Measurements from ENCODE around the gene AGK.

DNA sequence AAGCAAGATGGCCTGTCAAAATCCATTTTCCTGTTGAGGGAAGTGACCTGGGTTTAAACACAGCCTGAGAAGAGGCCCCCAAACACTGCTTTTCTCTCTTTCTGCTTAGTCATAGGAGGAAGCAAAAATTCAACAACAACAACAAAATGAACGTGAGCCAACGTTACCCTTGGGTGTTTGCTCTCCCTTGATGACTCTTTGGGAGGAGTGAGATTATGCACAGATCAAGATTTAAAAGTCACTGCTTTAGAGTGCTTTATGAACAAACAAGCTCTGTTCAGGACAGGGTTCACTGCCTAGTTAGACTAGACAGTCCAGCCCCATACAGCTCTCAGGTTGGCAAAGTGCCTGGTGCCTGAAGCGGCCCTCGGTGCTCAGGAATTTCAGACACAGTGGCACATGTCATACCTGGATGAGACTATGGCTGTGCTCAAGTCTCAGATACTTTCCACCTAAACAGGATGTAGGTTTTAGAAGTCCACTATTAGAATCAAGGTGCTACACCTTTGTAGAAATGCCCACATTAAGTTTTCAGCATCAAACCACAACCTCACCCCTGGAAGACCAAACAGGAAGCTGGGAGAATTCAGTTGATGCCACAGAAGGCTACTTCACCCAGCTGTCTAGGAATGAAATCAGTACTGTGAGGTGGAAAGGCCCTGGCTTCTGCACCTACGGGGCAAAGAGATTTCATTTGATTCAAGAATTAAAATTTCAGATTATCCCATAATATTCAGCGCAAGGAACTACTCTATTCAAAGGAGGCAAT is 112.1 kb downstream of the AGK start:
- TF ChIP-seq, protein P1, sequence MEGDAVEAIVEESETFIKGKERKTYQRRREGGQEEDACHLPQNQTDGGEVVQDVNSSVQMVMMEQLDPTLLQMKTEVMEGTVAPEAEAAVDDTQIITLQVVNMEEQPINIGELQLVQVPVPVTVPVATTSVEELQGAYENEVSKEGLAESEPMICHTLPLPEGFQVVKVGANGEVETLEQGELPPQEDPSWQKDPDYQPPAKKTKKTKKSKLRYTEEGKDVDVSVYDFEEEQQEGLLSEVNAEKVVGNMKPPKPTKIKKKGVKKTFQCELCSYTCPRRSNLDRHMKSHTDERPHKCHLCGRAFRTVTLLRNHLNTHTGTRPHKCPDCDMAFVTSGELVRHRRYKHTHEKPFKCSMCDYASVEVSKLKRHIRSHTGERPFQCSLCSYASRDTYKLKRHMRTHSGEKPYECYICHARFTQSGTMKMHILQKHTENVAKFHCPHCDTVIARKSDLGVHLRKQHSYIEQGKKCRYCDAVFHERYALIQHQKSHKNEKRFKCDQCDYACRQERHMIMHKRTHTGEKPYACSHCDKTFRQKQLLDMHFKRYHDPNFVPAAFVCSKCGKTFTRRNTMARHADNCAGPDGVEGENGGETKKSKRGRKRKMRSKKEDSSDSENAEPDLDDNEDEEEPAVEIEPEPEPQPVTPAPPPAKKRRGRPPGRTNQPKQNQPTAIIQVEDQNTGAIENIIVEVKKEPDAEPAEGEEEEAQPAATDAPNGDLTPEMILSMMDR (IDR thresholded peaks at IDR 0.05; ENCODE audit: insufficient read depth, low read depth, low read length), result no peak
- TF ChIP-seq EZH2 (IDR thresholded peaks at IDR 0.05; ENCODE audit: insufficient read depth, low read length), result no peak
